Esophagus mucosa (tissue), 1 donor: ENCODE measurements around the gene PACS2. TPM values are rescaled to one million over a fixed set of nuclear protein-coding genes. Genes with fewer than 3 reads are reported as not detected.
"Not testable (repeated sequence)": the region's sequence is repeated elsewhere in the genome, so short reads cannot be mapped to it uniquely, and the experiment has no call there.

ENCODE experiments used
- ATAC-seq: fragments of 200-7000 bp; cut with Tn5 transposase; one replicate; pipeline ENCODE4 v1.9.1; 2020
- total RNA-seq: library from RNA; stranded (reverse); gene quantifications from one replicate; pipeline ENCODE4 v1.2.4, GENCODE V29; 2023
- donor health status: DM: yes; HTN: yes; CAD: no.

Gene PACS2
- total RNA-seq, 1 donor from 2014 or later: 24.9 TPM

GRCh38 chr14:105351920-105352851 is 37.6 kb downstream of the PACS2 start:
- peak; percentile 93 for ATAC-seq

- ATAC-seq: no peak
Measured at GRCh38 chr14:105353136-105353535, 38.6 kb downstream of the PACS2 start.

DNA sequence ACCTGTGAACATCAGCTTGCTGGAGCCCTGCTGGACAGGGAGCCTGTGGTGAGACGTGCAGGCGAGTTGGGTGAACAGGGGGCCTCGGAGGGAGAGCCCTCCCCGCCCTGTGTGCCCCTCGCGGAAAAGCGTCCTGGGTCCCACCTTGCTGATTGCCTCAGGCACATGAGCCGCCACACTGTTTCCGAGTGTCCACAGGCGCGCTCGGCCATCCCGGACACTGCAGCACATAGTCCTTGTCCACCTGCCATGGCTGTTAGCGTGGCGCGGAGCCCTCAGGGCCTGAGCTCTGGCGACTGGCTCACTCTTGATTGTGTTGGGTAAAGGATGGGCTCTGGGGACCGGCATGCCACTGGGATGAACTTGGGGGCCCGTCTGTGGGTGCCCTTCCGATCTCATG is 40.0 kb downstream of the PACS2 start:
- ATAC-seq: no peak

- ATAC-seq: no peak
Measured at GRCh38 chr14:105355049-105355575, 40.6 kb downstream of the PACS2 start.

DNA sequence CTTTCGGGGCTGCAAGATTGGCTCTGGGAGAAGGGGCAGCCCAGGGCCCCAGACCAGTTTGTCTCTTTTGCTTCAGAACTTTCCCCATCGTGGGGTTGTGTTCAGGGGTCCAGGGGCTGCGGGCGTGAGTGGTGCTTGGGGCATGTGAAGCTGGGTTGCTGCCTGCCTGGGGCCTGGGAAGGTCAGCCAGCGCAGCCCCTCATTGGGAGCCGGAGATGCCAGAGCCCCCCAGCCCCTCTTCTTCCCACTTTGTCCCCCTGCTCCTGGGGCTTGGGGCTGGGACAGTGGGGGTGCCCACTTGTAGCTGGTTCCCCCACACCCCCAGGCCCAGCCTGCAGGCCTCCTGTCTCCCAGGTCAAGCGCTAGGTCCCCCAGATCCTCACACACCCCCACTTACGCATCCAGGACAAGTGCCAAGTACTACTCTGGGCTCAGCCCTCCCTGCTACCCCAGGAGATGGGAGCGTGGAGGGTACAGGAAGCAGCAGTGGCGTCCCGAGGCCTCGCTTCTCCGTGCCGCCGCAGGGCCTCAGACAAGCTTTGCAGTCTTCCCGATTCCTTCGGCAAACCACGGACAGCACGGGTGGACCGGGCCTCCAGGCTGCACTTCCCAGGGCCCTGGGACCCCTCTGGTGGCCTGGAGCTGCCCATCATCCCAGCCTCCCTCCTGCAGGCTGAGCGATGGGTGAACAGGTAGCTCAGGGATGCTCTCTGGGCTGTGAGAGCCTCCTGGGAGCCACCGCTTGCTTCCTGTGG is 41.5 kb downstream of the PACS2 start:
- no peak for ATAC-seq

GRCh38 chr14:105356927-105357326 is 42.4 kb downstream of the PACS2 start:
- ATAC-seq: no peak

- ATAC-seq: peak; percentile 13
Measured at GRCh38 chr14:105357626-105358025, 43.1 kb downstream of the PACS2 start.

DNA sequence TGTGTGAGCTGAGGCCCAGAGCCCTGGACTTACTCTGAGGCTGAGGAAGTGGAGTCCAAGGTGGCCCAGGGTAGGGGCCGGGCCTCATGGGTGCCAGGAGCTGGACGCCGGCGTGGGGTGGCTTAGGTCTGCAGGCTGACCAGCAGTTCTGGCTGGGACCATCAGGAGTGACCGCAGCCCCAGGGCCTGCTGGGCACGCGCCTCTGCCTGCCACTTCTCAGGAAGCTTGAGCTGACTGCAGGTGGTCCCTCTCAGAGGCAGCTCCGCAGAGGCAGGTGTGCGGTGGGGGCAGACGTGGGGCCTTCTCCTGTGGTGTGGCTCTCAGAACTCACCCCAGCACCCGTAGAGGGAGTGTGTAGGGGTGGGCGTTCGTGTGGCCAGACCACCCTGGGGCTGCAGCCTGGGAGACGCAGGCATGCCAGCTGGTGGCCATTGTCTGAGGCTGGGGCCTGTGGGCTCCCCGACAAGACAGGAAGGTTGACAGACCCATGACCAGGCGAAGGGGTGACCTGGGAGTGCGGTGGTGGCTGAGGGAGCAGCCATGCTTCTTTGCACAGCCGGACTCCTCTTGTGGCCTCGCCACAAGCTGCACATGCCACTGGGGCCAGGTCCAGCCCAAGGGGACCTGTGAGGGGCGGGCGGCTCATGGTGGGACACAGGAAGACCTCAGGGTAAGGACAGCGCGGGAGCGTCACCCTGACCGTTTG is 43.7 kb downstream of the PACS2 start:
- ATAC-seq: peak; percentile 25

DNA sequence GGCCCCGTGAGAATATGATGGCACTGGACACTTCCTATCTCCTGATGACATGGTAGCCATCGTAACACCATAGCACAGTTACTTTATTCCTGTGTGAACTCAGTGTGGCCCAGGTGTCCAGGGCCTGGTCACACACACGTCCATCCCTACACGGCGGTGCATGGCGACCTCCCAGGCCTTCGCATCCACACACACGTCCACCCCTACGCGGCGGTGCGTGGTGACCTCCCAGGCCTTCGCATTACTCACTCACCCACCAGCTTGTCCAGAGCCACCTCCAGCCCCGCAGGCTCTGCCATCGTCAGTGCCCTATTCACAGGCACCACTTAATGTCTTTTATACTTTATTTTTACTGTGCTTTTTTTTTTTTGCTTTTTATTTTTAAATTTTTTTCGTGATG is 44.4 kb downstream of the PACS2 start:
- no peak for ATAC-seq

- not testable (repeated sequence) for ATAC-seq
Measured at GRCh38 chr14:105361412-105361811, 46.9 kb downstream of the PACS2 start.

DNA sequence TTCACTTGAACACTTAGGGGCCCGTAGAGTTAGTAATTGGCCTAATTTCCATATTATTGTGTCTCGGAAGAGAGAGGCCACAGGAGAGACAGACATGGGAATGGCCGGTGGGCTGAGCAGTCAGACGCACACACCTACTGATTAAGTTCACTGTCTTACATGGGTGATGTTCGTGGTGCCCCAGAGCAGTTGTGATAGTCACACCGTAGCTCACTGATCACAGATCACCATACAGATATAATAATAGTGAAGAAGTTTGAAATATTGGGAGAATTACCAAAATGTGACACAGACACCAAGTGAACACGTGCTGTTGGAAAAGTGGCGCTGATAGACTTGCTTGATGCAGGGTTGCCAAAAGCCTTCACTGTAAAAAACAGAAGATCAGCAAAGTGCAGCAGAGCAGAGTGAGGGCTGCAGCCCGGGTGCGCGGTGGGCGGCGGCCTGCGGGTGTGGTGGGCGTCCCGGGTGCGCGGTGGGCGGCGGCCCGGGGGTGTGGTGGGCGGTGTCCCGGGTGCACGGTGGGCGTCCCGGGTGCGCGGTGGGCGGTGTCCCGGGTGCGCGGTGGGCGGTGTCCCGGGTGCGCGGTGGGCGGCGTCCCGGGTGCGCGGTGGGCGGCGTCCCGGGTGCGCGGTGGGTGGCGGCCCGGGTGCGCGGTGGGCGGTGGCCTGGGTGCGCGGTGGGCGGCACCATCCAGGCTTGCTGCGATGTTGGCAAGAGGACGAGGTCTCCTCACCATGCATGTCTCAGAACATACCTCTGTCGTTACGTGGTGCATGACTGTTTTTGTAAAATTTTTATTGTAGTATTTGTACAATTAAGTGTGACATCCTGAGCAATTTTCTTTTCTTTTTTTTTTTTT is 49.5 kb downstream of the PACS2 start:
- no peak for ATAC-seq

DNA sequence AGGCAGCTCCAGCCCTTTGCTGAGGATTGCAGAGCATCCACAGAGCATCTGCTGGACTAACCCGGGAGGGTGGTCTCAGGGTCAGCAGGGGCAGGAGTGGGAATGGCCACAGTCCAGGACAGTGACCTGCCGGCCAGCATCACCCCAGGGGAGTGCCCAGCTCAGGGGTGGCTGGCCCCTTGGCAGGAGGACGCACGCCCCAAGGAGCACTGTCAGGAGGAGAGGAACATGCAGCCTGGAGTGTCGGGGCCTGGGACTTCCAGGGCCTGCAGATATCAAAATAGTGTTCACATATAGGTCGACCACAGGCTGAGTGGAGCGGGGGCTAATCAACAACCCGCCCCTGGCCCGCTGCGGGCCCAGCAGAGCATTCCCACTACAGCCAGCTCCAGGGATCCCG is 50.6 kb downstream of the PACS2 start:
- ATAC-seq: no peak

GRCh38 chr14:105365681-105366080 is 51.1 kb downstream of the PACS2 start:
- ATAC-seq: no peak

DNA sequence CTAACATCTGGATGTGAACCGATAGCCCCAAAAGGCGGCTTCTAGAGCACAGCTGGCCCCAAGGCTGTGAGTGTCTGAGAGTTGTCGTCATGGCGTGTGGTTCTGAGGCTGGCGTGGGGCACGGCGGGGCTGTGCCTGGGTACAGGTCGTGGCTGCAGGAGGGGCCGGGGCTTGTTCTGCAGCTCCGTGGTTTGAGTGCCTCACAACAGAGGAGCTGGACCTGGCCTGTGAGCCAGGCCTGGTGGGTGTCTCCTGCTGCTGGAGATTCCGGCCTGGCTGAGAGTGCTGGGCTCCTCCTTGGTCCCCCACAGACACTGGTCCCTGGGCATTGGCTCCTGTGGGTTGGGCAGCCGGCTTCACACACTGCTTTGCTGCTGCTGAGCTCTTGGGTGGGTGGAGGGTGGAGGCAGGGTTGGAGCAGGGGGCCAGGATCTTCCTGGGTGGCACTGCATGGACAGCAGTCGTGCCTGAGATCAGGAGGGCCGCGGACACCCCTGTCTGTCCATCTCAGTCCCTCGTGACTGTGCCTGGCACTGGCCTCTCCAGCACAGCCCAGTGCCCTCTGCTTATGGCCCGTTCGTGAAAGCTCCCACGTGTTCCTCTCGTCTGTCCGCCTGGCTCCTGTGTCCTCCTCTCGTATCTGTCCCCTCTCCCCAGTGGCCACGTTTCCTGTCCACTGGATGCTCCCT is 52.0 kb downstream of the PACS2 start:
- no peak for ATAC-seq

DNA sequence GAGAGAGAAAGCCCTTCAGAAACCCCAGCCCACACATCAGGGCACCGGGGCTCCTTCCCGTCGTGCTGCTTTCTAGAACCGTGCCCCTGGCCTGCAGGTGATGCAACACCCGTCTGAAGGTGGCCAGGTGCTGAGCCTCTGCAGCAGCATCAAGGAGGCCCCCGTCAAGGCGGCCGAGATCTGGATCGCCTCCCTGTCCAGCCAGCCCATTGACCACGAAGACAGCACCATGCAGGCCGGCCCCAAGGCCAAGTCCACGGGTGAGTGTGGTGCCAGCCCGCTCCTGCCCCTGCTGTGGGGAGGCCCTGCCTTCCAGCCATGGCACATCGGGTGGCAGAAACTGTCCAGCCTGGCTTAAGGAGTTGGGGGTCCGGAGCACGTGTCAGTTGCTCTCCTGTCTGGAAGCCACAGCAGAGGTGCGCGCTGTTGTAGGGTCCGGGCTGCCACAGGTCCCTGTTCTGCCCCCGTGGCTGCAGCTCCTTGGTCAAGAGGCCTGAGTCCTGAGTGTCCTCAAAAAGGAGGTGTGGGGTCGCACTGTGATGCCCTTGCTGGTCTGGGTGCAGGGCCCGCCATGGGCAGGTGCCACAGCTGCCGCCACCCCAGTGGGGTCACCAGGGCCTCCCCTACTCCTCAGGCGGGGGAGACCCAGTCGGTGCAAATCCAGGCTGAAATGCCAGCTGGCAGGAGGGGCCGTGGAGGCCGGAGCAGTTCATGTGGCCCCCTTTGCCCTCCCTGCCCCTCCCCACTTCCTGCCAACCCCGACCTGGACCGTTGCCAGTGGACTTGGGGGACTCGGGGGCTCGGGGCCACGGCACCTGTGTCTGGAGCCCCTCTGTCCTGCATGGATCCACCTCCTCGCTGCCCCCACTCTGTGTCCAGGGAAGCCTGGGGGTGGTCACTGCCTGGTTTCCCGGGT is 52.8 kb downstream of the PACS2 start:
- no peak for ATAC-seq

DNA sequence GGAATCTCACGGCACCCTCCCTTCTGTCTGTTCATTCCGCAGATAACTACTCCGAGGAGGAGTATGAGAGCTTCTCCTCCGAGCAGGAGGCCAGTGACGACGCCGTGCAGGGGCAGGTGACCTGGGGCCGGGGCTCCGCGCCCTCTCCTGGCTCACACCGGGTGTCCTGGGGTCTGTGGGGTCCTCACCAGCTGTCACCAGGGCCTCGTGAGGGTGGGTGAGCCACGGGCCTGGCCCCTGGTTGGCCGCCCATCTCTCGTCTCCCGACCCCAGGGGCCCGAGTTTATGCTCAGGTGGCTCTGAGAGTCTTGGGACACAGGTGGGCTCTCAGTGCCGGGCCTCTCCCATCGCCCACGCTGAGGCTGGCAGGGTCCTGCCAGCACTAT is 53.5 kb downstream of the PACS2 start:
- no peak for ATAC-seq

- no peak for ATAC-seq
Measured at GRCh38 chr14:105368426-105368825, 53.9 kb downstream of the PACS2 start.

- no peak for ATAC-seq
Measured at GRCh38 chr14:105368910-105369652, 54.5 kb downstream of the PACS2 start.

GRCh38 chr14:105369653-105370040 is 55.1 kb downstream of the PACS2 start:
- no peak for ATAC-seq
